Activated B cell treated with CpG ODN at 0.5 μM for 24 hours (primary cell): Measurements from ENCODE around the gene UBASH3A. TPM values are rescaled to one million over a fixed set of nuclear protein-coding genes. Genes with fewer than 3 reads are reported as not detected.

ENCODE experiments used
- ATAC-seq: fragments of 200-7000 bp; cut with Tn5 transposase; one replicate; pipeline ENCODE4 v1.10.0; 2021; ENCODE audit warnings: low read depth, mild to moderate bottlenecking, moderate library complexity
- CTCF ChIA-PET: fragments of 350-600 bp; sonication (Branson Sonifier 250); formaldehyde crosslinking; loops from one replicate; lab custom pipeline; 2021; ENCODE audit warnings: antibody characterized with exemption; lab: Charles Lee
- POLR2A ChIA-PET: fragments of 350-600 bp; sonication (Branson Sonifier 250); formaldehyde crosslinking; loops from one replicate; lab custom pipeline; 2021; ENCODE audit warnings: antibody characterized with exemption; lab: Charles Lee
- DNase-seq: peaks from one replicate; pipeline ENCODE4 v3.0.0; 2022
- H3K27ac Mint-ChIP-seq: one replicate; pipeline ENCODE4 v1.8.0; 2020; ENCODE audit warnings: mixed read lengths
- H3K27me3 Mint-ChIP-seq: one replicate; pipeline ENCODE4 v1.8.0; 2021; ENCODE audit warnings: mixed read lengths
- H3K36me3 Mint-ChIP-seq: one replicate; pipeline ENCODE4 v1.8.0; 2021; ENCODE audit warnings: low read depth, mixed read lengths
- H3K4me1 Mint-ChIP-seq: one replicate; pipeline ENCODE4 v1.8.0; 2021; ENCODE audit warnings: mixed read lengths
- H3K4me3 Mint-ChIP-seq: one replicate; pipeline ENCODE4 v1.8.0; 2020; ENCODE audit warnings: mild to moderate bottlenecking, mixed read lengths
- H3K9me3 Mint-ChIP-seq: one replicate; pipeline ENCODE4 v1.8.0; 2020; ENCODE audit warnings: mixed read lengths
- CTCF ChIP-seq: fragments of 200-600 bp; IDR thresholded peaks from one replicate; pipeline ENCODE4 v1.8.0; 2022; ENCODE audit warnings: antibody characterized with exemption, mild to moderate bottlenecking
- intact Hi-C: fragments of 100-400 bp; cut with micrococcal nuclease; formaldehyde crosslinking; loops from one replicate; pipeline ENCODE4 v1.15.1; 2024
- total RNA-seq: library from RNA; stranded (reverse); gene quantifications from 2 replicates; pipeline ENCODE4 v1.2.3, GENCODE V29; 2022

Gene UBASH3A
- total RNA-seq, 1 donor from 2014 or later = not detected

DNA sequence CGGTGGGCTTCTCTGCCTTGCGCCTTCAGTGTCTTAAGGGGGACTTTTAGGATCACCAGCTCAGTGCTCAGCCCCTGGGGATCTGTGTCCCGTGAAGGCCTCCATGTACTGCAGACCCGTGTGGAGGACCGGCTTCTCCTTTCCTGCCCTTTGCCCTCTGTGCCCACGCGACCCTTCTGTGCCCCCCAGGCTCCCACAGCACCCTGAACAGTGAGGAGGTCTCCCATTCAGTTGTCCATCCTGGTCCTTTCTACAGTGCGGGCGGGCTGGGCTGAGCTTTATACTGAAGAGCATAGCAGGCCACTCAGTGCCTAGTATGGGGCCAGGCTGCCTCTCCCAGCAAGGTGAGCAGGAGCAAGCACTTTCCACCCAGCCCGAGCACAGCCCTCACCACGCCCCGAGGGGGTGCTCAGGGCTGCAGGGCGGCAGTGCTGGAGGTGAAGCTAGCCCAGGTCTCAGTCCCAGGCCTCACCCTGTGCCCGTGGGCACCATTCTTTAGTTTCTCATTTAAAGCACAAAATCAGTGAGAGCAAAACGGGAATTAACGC, 29.7 kb upstream of the UBASH3A start:
- CTCF ChIA-PET = no interaction called here
- no peaks in the 10 kb centered on the region for H3K4me1 Mint-ChIP-seq

DNA sequence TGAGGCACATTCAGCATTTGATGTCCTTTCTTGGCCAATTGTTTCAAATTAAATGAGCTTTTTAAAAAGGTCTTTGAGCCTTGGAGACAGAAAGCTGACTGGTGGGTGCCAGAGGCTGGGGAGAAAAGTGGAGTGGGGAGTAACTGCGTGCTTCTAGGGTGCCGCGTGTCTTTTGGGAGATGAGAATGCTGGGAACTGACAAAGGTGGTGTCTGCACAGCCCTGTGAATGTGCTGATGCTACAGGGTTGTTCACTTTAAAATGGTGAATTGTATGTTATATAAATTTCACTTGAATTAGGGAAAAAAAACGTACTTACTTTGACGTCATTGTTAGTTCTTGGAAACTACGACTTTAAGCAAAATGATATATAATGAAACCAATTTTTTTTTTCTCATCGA, 29.2 kb upstream of the UBASH3A start:
- Mint-ChIP-seq H3K27ac (no peak overlapping the region), H3K4me3 (no peak overlapping the region), H3K27me3 (peaks cover 20% of the 10 kb centered on the region), H3K4me1 (peaks cover 3% of the 10 kb centered on the region), H3K9me3 (no peaks in the 10 kb centered on the region), H3K36me3 (no peaks in the 10 kb centered on the region)
- DNase-seq = no peak
- POLR2A ChIA-PET = no interaction called here
- intact Hi-C loops = no loop called here
- no peak for TF ChIP-seq CTCF
- no peak for ATAC-seq
- CTCF ChIA-PET = no interaction called here

More for the DNA sequence above, 29.7 kb upstream of the UBASH3A start:
- TF ChIP-seq CTCF = no peak
- no peak for DNase-seq
- intact Hi-C loops = no loop called here
- no peak overlapping the region for H3K4me3 Mint-ChIP-seq
- peaks cover 20% of the 10 kb centered on the region for H3K27me3 Mint-ChIP-seq
- ATAC-seq = no peak
- no peaks in the 10 kb centered on the region for H3K36me3 Mint-ChIP-seq
- H3K9me3 Mint-ChIP-seq = no peaks in the 10 kb centered on the region
- POLR2A ChIA-PET = no interaction called here
- no peak overlapping the region for H3K27ac Mint-ChIP-seq

- Mint-ChIP-seq H3K27ac (no peak overlapping the region), H3K36me3 (no peaks in the 10 kb centered on the region), H3K4me3 (no peak overlapping the region), H3K4me1 (peaks cover 8% of the 10 kb centered on the region), H3K9me3 (no peaks in the 10 kb centered on the region), H3K27me3 (peaks cover 20% of the 10 kb centered on the region)
- DNase-seq (no peak), ATAC-seq (no peak)
- ChIA-PET CTCF (no interaction called here), POLR2A (no interaction called here)
- TF ChIP-seq CTCF = no peak
- intact Hi-C loops = no loop called here
Measured at GRCh38 chr21:42374864-42375499, 28.7 kb upstream of the UBASH3A start.

GRCh38 chr21:42375506-42375905, 28.2 kb upstream of the UBASH3A start:
- intact Hi-C loops = no loop called here
- no peak overlapping the region for H3K27ac Mint-ChIP-seq

DNA sequence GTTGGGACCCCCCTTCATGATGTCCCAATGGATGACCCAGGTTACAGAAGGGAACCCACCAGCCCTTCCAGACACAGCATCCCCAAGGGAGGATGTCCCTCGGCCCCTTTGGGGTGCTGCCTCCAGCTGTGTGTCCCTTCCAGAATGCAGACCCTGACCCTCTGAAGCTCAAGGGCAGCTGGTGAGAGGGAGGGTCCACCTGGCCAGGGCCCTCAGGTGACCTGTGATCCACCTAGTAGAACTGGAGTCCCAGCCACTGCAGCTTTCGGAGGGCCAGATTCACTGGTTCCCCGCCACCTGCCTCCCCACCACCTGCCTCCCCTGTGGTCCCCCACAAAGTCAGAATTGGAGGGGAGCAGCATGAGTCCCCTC, 27.8 kb upstream of the UBASH3A start:
- Mint-ChIP-seq H3K4me3 (no peak overlapping the region), H3K27ac (no peak overlapping the region), H3K4me1 (peaks cover 10% of the 10 kb centered on the region), H3K36me3 (no peaks in the 10 kb centered on the region), H3K27me3 (peaks cover 20% of the 10 kb centered on the region), H3K9me3 (no peaks in the 10 kb centered on the region)
- ChIA-PET CTCF (no interaction called here), POLR2A (no interaction called here)
- intact Hi-C loops = no loop called here
- no peak for TF ChIP-seq CTCF
- DNase-seq = no peak
- ATAC-seq = no peak

More at GRCh38 chr21:42375506-42375905, 28.2 kb upstream of the UBASH3A start:
- H3K9me3 Mint-ChIP-seq = no peaks in the 10 kb centered on the region
- TF ChIP-seq CTCF = no peak
- H3K27me3 Mint-ChIP-seq = peaks cover 20% of the 10 kb centered on the region
- ChIA-PET CTCF (no interaction called here), POLR2A (no interaction called here)
- ATAC-seq (no peak), DNase-seq (no peak)
- no peaks in the 10 kb centered on the region for H3K36me3 Mint-ChIP-seq
- H3K4me3 Mint-ChIP-seq = no peak overlapping the region
- peaks cover 10% of the 10 kb centered on the region for H3K4me1 Mint-ChIP-seq
